Heart left ventricle (tissue), 13 donors: ENCODE results near the gene BACH2.

Experiments used
- CTCF ChIP-seq, 12 donors: fragments of 200-600 bp; sonication (generic) in 4 of 12; IDR thresholded peaks; one replicate each; pipeline versions ENCODE4 v1.5.0 to v1.8.0; 2018 to 2022; ENCODE audit warnings: antibody characterized with exemption in 12 of 12, mild to moderate bottlenecking in 5 of 12
- POLR2A ChIP-seq, 2 donors: fragments of 450-650 bp; IDR thresholded peaks; one replicate each; pipeline ENCODE4 v1.6.1; 2017; ENCODE audit warnings: antibody characterized with exemption in 2 of 2, mild to moderate bottlenecking in 2 of 2, moderate library complexity in 2 of 2
- donor health status: ischemic (EF 13 %, LVEDD 7.1; RV severe dilation, severe dysfunction).
- donor health status: DM: no; HTN: yes; CAD: no.
- donor health status: DM: no; HTN: no; CAD: no.
- donor health status: ischemic (EF 25% LVEDD 6.9; RV normal size, moderate dysfunction).
- donor health status: ischemic (EF 25% LVEDD 5.7; RV mildly dilated, moderate dysfunction).
- donor health status: ischemic (EF 35%, LVEDD 5.7; RV mildly dilated, moderate dysfunction).
- donor health status: nonischemic (EF 11% LVEDD 7.7; RV severe dilation, severe dysfunction).
- donor health status: DM: yes; HTN: yes; CAD: no.
- donor health status: PGD.
- donor health status: ischemic (EF 29% LVEDD 5.4; RV normal size, mild dysfunction).
- donor health status: nonischemic (EF 23%, LVEDD 6.1; RV moderate dilation, normal function).

DNA sequence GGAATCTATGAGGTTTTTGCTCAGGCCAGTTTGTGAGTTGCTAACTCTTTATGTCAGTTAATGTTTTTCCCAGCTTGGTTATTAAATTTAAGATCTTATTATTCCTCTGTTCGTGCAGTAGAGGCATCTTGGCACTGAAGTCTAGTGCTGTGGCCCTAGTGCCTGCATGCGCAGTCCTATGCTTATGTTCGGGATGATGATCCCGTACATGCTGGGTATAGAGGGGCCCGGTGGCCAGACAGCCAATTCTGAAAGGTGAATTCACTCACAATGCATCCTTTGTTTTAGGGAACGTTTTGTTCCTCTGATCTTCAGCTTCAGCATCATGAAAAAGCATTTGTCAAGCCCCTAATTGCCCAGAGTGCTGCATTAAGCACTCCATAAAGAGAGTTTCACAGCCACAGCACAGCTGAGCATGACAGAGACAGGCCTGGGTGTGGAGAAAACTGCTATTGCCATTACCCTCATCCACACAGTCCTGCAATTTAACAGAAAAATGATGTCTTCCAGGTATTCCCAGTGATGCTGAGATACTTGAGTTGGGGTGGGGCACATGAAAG, 39.8 kb upstream of the BACH2 start:
- TF ChIP-seq CTCF (IDR thresholded peaks at IDR 0.05) (no peak), POLR2A (IDR thresholded peaks at IDR 0.05) (no peak)
